DMS153 treated with DMSO at 0.1 percent for 48 hours (cell line): ENCODE results near the gene ZNF782.
"Not testable (repeated sequence)": the region's sequence is repeated elsewhere in the genome, so short reads cannot be mapped to it uniquely, and the experiment has no call there.

Experiments
- DNase-seq: peaks from one replicate; lab custom pipeline; 2025; ENCODE audit not compliant: unreplicated experiment; lab: John Stamatoyannopoulos, UW

Gene ZNF782

GRCh38 chr9:96853781-96854650 lies at the start of gene ZNF782:
Gene ZNF782, minus strand, starts transcription at chr9:96854514. Its CDS starts 2,553 bp downstream, at chr9:96851961.
- DNase-seq, result peak; percentile 96

GRCh38 chr9:96900010-96900409 lies 45.7 kb upstream of the ZNF782 start:
- not testable (repeated sequence) for DNase-seq

GRCh38 chr9:96892131-96892530 lies 37.8 kb upstream of the ZNF782 start:
- DNase-seq, result no peak

GRCh38 chr9:96888591-96888990 lies 34.3 kb upstream of the ZNF782 start:
- DNase-seq, result no peak

GRCh38 chr9:96885424-96885823 lies 31.1 kb upstream of the ZNF782 start:
- no peak for DNase-seq

GRCh38 chr9:96884443-96884842 lies 30.1 kb upstream of the ZNF782 start:
- DNase-seq, result no peak

- no peak for DNase-seq
Measured at GRCh38 chr9:96883922-96884321, 29.6 kb upstream of the ZNF782 start.

- no peak for DNase-seq
Measured at GRCh38 chr9:96877269-96877668, 23.0 kb upstream of the ZNF782 start.

- peak; percentile 93 for DNase-seq
Measured at GRCh38 chr9:96875461-96876142, 21.3 kb upstream of the ZNF782 start.

- DNase-seq, result peak; percentile 68
Measured at GRCh38 chr9:96874947-96875460, 20.7 kb upstream of the ZNF782 start.

- DNase-seq, result no peak
Measured at GRCh38 chr9:96874201-96874785, 20.0 kb upstream of the ZNF782 start.

GRCh38 chr9:96871176-96871575 lies 16.9 kb upstream of the ZNF782 start:
- DNase-seq, result no peak

- DNase-seq, result peak; percentile 4
Measured at GRCh38 chr9:96868709-96869108, 14.4 kb upstream of the ZNF782 start.

GRCh38 chr9:96867079-96867804 lies 12.9 kb upstream of the ZNF782 start:
- DNase-seq, result no peak

GRCh38 chr9:96865240-96865639 lies 10.9 kb upstream of the ZNF782 start:
- not testable (repeated sequence) for DNase-seq

- no peak for DNase-seq
Measured at GRCh38 chr9:96859461-96860198, 5.3 kb upstream of the ZNF782 start.

GRCh38 chr9:96858670-96859069 lies 4.4 kb upstream of the ZNF782 start:
- no peak for DNase-seq

- DNase-seq, result no peak
Measured at GRCh38 chr9:96858018-96858573, 3.8 kb upstream of the ZNF782 start.

GRCh38 chr9:96856363-96857286 lies 2.3 kb upstream of the ZNF782 start:
- DNase-seq, result peak; percentile 32
